ENCODE measurements around the gene LMF2.

Gene LMF2

GRCh38 chr22:50470491-50470890, 37.0 kb downstream of the LMF2 start:
- peak; percentile 29 for DNase-seq (ENCODE audit: low read depth)
- TF ChIP-seq, protein P1, sequence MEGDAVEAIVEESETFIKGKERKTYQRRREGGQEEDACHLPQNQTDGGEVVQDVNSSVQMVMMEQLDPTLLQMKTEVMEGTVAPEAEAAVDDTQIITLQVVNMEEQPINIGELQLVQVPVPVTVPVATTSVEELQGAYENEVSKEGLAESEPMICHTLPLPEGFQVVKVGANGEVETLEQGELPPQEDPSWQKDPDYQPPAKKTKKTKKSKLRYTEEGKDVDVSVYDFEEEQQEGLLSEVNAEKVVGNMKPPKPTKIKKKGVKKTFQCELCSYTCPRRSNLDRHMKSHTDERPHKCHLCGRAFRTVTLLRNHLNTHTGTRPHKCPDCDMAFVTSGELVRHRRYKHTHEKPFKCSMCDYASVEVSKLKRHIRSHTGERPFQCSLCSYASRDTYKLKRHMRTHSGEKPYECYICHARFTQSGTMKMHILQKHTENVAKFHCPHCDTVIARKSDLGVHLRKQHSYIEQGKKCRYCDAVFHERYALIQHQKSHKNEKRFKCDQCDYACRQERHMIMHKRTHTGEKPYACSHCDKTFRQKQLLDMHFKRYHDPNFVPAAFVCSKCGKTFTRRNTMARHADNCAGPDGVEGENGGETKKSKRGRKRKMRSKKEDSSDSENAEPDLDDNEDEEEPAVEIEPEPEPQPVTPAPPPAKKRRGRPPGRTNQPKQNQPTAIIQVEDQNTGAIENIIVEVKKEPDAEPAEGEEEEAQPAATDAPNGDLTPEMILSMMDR (IDR thresholded peaks at IDR 0.05; ENCODE audit: insufficient read depth, low read depth, low read length, missing control alignments) = no peak
- no peak overlapping the region for H3K4me3 ChIP-seq (ENCODE audit: low read length)

DNA sequence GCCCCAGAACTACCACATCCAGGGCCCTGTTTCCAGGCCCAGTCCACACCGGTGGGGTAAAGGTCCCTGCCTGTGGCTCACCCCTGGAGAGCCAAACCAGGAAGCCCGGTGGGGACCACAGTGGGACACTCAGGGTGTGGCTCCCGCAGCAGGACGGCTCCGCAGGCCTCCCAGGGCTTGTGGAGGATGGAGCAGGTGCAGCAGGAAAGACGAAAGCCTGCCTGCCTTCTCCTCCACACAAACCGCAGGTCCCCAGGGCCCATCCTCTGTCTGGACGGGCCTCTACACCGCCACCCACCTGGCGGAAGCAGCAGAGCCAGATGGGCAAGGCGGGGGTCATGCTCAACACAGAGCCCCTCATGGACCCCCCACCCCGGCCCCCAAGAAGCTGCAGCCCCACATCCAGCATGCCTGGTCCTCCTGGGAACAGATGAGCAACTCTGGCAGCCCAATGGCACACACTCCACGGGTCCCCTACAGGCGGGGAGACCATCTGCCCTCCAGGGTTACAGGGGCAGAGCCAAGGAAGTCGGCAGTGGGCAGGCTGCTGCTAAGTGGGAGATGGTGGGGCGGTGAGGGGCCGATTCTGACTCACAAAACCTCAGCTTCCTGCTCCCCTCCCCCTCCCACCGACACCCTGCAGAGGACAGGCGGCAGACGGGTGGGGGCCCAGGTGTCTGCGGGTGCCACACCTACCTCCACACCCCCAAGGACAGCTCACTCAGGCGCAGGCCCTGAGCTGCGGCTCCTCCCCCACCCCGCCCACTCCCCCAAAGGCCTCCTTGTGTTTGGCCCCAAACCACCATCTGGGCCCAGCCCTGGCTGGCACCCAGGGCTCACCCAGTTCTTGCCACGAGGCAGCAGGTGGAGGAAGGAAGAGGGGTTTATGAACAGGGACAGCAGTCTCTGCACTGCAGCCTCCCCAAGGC, 37.9 kb downstream of the LMF2 start:
- no peak overlapping the region for H3K4me3 ChIP-seq (ENCODE audit: low read length)
- TF ChIP-seq, protein P1 (IDR thresholded peaks at IDR 0.05; ENCODE audit: insufficient read depth, low read depth, low read length, missing control alignments) = no peak
- DNase-seq (ENCODE audit: low read depth) = peak; percentile 81

DNA sequence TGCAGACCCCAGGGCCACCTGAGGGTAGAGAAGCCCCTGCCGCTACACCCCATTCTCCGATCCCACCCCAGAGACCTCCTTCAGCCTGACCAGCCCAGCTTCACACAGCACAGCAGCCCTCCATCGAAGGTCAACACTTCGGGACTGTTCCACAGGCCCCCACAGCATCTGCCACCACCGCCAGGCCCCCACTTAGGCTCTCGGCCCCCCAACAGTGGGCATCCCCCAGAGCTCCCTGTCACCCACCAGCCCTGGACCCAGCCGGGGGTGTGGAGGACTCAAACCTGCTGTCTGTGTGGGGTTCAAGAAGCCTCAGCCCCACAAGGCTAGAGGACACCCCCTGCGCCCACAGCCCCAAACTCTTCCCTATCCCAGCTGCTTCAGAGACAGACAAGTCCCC, 38.9 kb downstream of the LMF2 start:
- TF ChIP-seq, protein P1 (IDR thresholded peaks at IDR 0.05; ENCODE audit: insufficient read depth, low read depth, low read length, missing control alignments) = no peak
- DNase-seq (ENCODE audit: low read depth) = no peak
- no peak overlapping the region for H3K4me3 ChIP-seq (ENCODE audit: low read length)

GRCh38 chr22:50467773-50468440, 39.6 kb downstream of the LMF2 start:
- TF ChIP-seq, protein P1 (IDR thresholded peaks at IDR 0.05; ENCODE audit: insufficient read depth, low read depth, low read length, missing control alignments) = no peak
- DNase-seq (ENCODE audit: low read depth) = no peak
- H3K4me3 ChIP-seq (ENCODE audit: low read length) = no peak overlapping the region

GRCh38 chr22:50467341-50467740, 40.2 kb downstream of the LMF2 start:
- no peak for DNase-seq (ENCODE audit: low read depth)
- no peak overlapping the region for H3K4me3 ChIP-seq (ENCODE audit: low read length)
- TF ChIP-seq, protein P1 (IDR thresholded peaks at IDR 0.05; ENCODE audit: insufficient read depth, low read depth, low read length, missing control alignments) = no peak

DNA sequence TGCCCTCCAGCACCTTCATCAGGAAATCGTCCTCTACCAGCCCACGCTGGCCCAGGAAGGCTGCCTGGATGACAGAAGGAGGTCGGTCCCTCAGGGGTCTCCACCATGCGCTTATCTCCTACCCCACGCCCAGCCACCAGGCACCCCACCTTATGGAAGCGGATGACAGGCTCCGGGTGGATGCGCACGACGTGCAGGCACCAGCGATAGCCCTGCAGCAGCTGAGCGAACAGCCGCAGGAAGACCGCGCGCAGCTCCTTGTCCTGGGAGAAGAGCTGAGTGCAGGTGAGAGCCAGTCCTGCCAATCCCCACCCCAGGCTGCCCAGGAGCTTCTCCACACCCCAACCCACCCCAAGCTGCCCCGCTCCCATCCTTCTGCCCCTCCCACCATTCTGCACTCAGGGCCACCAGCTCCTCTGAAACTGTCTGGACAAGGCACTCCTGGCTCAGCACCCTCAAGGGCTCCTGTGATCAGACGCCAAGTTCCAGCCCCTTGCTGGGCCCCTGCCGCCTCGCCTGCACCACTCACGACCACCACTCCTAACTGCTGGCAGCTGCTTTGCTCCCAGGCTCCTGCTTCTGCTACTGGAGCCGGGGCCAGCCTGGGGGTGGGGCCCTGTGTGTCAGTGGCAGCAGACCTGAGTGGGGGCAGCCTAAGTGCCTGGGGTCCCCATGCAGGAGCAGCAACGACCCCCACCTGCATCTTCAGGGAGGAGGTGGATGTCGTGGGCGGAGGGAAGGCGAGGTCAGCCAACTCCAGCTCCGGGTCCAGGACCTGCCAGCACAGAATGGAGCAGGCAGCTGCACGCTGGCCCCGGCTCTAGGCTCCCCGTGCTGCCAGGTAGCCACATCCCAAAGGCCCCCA, 42.2 kb downstream of the LMF2 start:
- DNase-seq (ENCODE audit: low read depth) = no peak
- TF ChIP-seq, protein P1 (IDR thresholded peaks at IDR 0.05; ENCODE audit: insufficient read depth, low read depth, low read length, missing control alignments) = no peak
- no peak overlapping the region for H3K4me3 ChIP-seq (ENCODE audit: low read length)
